B cell (primary cell): ENCODE data around the gene NOP16.

Experiments
- EZH2 ChIP-seq: IDR thresholded peaks from 2 replicates; pipeline ENCODE4 v1.6.1; 2012; ENCODE audit warnings: borderline replicate concordance, low read depth, mild to moderate bottlenecking, moderate library complexity, low read length; ENCODE audit not compliant: insufficient read depth, poor library complexity, severe bottlenecking
- TF ChIP-seq, protein P1 (sequence below): fragments of 200-600 bp; IDR thresholded peaks from one replicate; pipeline ENCODE4 v1.8.0; 2022; ENCODE audit warnings: antibody characterized with exemption, mild to moderate bottlenecking

DNA sequence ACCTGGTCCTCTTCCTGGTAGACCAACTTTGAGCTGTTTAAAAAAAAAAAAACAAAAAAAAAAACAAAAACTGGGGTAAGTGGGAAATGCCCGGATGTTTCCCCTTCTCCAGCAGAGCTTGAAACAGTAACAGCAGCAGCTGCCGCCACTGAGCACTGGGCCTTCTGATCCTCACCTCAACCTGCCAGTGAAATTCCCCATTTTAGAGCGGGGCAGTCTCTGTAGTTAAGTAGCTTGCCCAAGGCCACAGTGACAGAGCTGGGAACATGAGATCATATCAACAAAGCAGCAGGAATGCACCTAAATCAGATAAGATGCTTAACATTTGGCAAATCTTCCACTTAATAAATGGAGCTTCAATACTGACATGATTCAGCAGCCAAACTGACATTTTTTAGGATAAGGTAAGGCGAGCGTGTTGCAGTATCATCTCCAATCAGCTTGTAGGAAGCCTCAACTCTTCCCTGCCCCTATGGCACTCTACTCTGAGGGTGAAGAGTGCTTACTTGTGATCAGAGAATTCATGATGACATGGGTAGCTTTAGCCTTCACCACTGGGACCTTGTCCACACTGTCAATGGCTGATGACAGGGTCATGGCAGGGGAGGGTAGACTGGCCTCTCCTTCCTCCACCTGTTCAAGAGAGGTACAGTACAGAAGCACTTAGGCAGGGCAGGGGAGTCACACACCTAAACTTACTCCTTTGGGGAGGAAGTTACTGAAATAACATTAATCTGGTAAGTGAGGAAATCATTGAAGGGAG lies 36.1 kb downstream of the NOP16 start:
- TF ChIP-seq, protein P1, sequence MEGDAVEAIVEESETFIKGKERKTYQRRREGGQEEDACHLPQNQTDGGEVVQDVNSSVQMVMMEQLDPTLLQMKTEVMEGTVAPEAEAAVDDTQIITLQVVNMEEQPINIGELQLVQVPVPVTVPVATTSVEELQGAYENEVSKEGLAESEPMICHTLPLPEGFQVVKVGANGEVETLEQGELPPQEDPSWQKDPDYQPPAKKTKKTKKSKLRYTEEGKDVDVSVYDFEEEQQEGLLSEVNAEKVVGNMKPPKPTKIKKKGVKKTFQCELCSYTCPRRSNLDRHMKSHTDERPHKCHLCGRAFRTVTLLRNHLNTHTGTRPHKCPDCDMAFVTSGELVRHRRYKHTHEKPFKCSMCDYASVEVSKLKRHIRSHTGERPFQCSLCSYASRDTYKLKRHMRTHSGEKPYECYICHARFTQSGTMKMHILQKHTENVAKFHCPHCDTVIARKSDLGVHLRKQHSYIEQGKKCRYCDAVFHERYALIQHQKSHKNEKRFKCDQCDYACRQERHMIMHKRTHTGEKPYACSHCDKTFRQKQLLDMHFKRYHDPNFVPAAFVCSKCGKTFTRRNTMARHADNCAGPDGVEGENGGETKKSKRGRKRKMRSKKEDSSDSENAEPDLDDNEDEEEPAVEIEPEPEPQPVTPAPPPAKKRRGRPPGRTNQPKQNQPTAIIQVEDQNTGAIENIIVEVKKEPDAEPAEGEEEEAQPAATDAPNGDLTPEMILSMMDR = no peak
- no peak for TF ChIP-seq EZH2
